Measurements from ENCODE around the gene CASD1. TPM values are rescaled to one million over a fixed set of nuclear protein-coding genes. Genes with fewer than 3 reads are reported as not detected.

Gene CASD1
- total RNA-seq, 1 experiment from 2014 or later, result 5.8 TPM

GRCh38 chr7:94472608-94473007 lies 37.0 kb upstream of the CASD1 start:
- Histone ChIP-seq H3K79me2 (ENCODE audit: insufficient read depth, low read length) (no peaks in the 10 kb centered on the region), H3K4me1 (ENCODE audit: control insufficient read depth in 1 of 2, insufficient read depth in 2 of 2, low read length in 2 of 2) (no peaks in the 10 kb centered on the region), H3K9me2 (ENCODE audit: insufficient read depth) (no peaks in the 10 kb centered on the region), H2AFZ (ENCODE audit: low read depth, low read length, poor library complexity, severe bottlenecking) (no peak overlapping the region), H4K20me1 (ENCODE audit: insufficient read depth) (no peaks in the 10 kb centered on the region), H3K36me3 (ENCODE audit: control insufficient read depth in 1 of 2, insufficient read depth in 2 of 2, low read length in 2 of 2) (no peaks in the 10 kb centered on the region), H3K9ac (ENCODE audit: low read length) (no peak overlapping the region), H3K27me3 (ENCODE audit: insufficient read depth, low read length) (no peaks in the 10 kb centered on the region), H3K27ac (ENCODE audit: low read depth, low read length) (no peak overlapping the region), H3K4me2 (ENCODE audit: low read length) (no peak overlapping the region), H3K9me3 (ENCODE audit: control insufficient read depth in 1 of 2, insufficient read depth in 1 of 2, low read depth in 1 of 2, low read length in 2 of 2) (no peaks in the 10 kb centered on the region), H3K4me3 (replicated peaks in 1 of 2; ENCODE audit: low read depth in 1 of 2, low read length in 2 of 2) (no peak overlapping the region)
- CTCF ChIA-PET, result no interaction called here
- no TSS peak for BruUV-seq (replicated peaks)
- TF ChIP-seq REST (IDR thresholded peaks at IDR 0.05; ENCODE audit: low read depth) (no peak), CTCF (IDR thresholded peaks at IDR 0.05 in 2 of 3, conservative IDR thresholded peaks at IDR 0.05 in 1 of 3; ENCODE audit: borderline replicate concordance in 1 of 3, insufficient read depth in 1 of 3, low read depth in 2 of 3, low read length in 2 of 3) (no peak), TCF7L2 (IDR thresholded peaks at IDR 0.05; ENCODE audit: borderline replicate concordance, extremely low read depth, insufficient read depth, insufficient read length) (no peak), SRF (IDR thresholded peaks at IDR 0.05; ENCODE audit: low read depth) (no peak), EGR1 (IDR thresholded peaks at IDR 0.05; ENCODE audit: low read depth) (no peak), ELF1 (IDR thresholded peaks at IDR 0.05; ENCODE audit: borderline replicate concordance, low read depth) (no peak), JUND (IDR thresholded peaks at IDR 0.05) (no peak), CBX3 (IDR thresholded peaks at IDR 0.05; ENCODE audit: low read depth) (no peak), SP1 (IDR thresholded peaks at IDR 0.05; ENCODE audit: low read depth) (no peak), CEBPB (IDR thresholded peaks at IDR 0.05; ENCODE audit: low read depth) (no peak), SIN3A (IDR thresholded peaks at IDR 0.05; ENCODE audit: low read depth) (no peak), YY1 (IDR thresholded peaks at IDR 0.05; ENCODE audit: extremely low read depth, insufficient replicate concordance, low read depth, low read length) (no peak), RAD21 (IDR thresholded peaks at IDR 0.05; ENCODE audit: low read depth) (no peak)
- TF ChIP-seq, protein P1, sequence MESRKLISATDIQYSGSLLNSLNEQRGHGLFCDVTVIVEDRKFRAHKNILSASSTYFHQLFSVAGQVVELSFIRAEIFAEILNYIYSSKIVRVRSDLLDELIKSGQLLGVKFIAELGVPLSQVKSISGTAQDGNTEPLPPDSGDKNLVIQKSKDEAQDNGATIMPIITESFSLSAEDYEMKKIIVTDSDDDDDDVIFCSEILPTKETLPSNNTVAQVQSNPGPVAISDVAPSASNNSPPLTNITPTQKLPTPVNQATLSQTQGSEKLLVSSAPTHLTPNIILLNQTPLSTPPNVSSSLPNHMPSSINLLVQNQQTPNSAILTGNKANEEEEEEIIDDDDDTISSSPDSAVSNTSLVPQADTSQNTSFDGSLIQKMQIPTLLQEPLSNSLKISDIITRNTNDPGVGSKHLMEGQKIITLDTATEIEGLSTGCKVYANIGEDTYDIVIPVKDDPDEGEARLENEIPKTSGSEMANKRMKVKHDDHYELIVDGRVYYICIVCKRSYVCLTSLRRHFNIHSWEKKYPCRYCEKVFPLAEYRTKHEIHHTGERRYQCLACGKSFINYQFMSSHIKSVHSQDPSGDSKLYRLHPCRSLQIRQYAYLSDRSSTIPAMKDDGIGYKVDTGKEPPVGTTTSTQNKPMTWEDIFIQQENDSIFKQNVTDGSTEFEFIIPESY (IDR thresholded peaks at IDR 0.05; ENCODE audit: extremely low read depth, insufficient replicate concordance, low read length), result no peak
- RAD21 ChIA-PET (ENCODE audit: low non-redundant PET in 1 of 2, low total read pairs in 2 of 2, uncharacterized antibody in 2 of 2, unreplicated experiment in 2 of 2), result no interaction called here
- intact Hi-C loops (cut with micrococcal nuclease), result no loop called here
- POLR2A ChIA-PET, result no interaction called here
- DNase-seq (ENCODE audit: low read depth, low spot score) (no peak), ATAC-seq (no peak)
